GM12878 (cell line): ENCODE results near the gene SASH3.

ENCODE experiments used
- FOXM1 ChIP-seq: IDR thresholded peaks from 2 replicates; pipeline ENCODE4 v1.6.1; 2012; ENCODE audit warnings: low read depth, mild to moderate bottlenecking, inconsistent platforms, low read length, moderate library complexity
- LARP7 ChIP-seq: fragments of 450-650 bp; IDR thresholded peaks from 2 replicates; pipeline ENCODE4 v1.6.1; 2017; ENCODE audit warnings: mild to moderate bottlenecking
- POLR2A ChIP-seq: IDR thresholded peaks from 2 replicates; pipeline ENCODE4 v1.6.1; 2011; ENCODE audit warnings: low read depth, mild to moderate bottlenecking, low read length
- SIN3A ChIP-seq: IDR thresholded peaks from 2 replicates; pipeline ENCODE4 v1.6.1; 2012; ENCODE audit warnings: low read depth, low read length, improper control_type of control experiment
- ZNF207 ChIP-seq: fragments of 450-650 bp; IDR thresholded peaks from 2 replicates; pipeline ENCODE4 v1.6.1; 2014; ENCODE audit warnings: antibody characterized with exemption, mild to moderate bottlenecking, borderline replicate concordance

GRCh38 chrX:129842510-129843208 is 62.9 kb downstream of the SASH3 start:
- TF ChIP-seq FOXM1: no peak
- TF ChIP-seq ZNF207: no peak
- TF ChIP-seq SIN3A: no peak
- TF ChIP-seq LARP7: no peak
- TF ChIP-seq POLR2A: no peak
